Measurements from ENCODE around the gene TMEM184B. TPM values are rescaled to one million over a fixed set of nuclear protein-coding genes. Genes with fewer than 3 reads are reported as not detected.

Gene TMEM184B
- polyA plus RNA-seq, 1 donor (not counting 4 experiments of a cell fraction or from before 2014, with no cell fraction given) = 18.8 TPM

DNA sequence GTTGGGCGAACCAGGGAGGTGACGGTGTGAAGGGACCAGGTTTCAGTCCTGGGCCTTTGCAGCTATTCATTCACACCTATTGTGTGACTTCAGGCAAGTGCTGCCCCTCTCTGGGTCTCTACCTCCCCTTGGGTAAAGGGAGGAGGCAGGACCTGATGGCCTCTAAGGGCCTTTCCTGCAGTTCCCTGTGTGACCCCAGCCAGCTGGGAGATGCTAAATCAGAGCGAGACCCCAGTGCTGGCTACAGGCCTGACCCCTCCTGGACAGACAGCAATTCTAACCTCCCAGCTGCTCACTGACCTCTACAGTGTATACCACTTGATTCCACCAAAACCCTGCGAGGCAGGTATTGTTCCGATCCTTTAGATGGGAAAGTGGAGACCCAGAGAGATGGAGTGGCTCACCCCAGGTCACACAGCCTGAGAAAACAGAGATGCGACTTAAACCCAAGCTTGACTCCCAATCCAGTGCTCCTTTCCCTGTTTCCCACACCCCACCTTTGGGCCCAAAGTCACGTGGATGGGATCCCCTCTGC is 64.8 kb downstream of the TMEM184B start:
- DNase-seq (ENCODE audit: low read depth, low spot score) = no peak
- H3K27me3 ChIP-seq (ENCODE audit: control insufficient read depth, extremely low read depth, insufficient read depth, low read length) = no peaks in the 10 kb centered on the region
- no peak for FAIRE-seq
- H3K9me3 ChIP-seq (ENCODE audit: control insufficient read depth, low read depth, low read length) = no peaks in the 10 kb centered on the region
- H3K9ac ChIP-seq (ENCODE audit: control insufficient read depth, extremely low read depth, insufficient read depth, low read length) = no peak overlapping the region
- H3K4me2 ChIP-seq (ENCODE audit: control insufficient read depth, extremely low read depth, insufficient read depth, low read depth, low read length) = no peak overlapping the region
- no peaks in the 10 kb centered on the region for H3K9me1 ChIP-seq (ENCODE audit: control insufficient read depth, extremely low read depth, insufficient read depth, low read length)
- no peak overlapping the region for H2AFZ ChIP-seq (ENCODE audit: control insufficient read depth, low read length)
- no peak overlapping the region for H3K4me3 ChIP-seq (ENCODE audit: control insufficient read depth in 2 of 3, extremely low read depth in 1 of 3, insufficient read depth in 2 of 3, low read depth in 1 of 3, low read length in 3 of 3)
- peaks cover 10% of the 10 kb centered on the region for H3K4me1 ChIP-seq (ENCODE audit: control insufficient read depth, extremely low read depth, insufficient read depth, low read length)
- peaks cover 79% of the 10 kb centered on the region for H3K79me2 ChIP-seq (ENCODE audit: control insufficient read depth, insufficient read depth, low read length)
- TF ChIP-seq EZH2 (IDR thresholded peaks at IDR 0.05; ENCODE audit: low read length) (no peak), CTCF (optimal IDR thresholded peaks at IDR 0.05 in 1 of 3, IDR thresholded peaks at IDR 0.05 in 1 of 3, conservative IDR thresholded peaks at IDR 0.05 in 1 of 3; ENCODE audit: extremely low read depth in 1 of 3, insufficient read depth in 2 of 3, low read length in 3 of 3) (no peak)
- dilution Hi-C loops (cut with MboI; ENCODE audit: extremely low pct_ligation_motif_present, low sequenced_read_pairs) = no loop called here
- H3K36me3 ChIP-seq (ENCODE audit: control insufficient read depth in 2 of 2, extremely low read depth in 1 of 2, insufficient read depth in 2 of 2, low read length in 2 of 2) = peaks cover 14 to 18% of the 10 kb centered on the region in 2 experiments
- peaks cover 13% of the 10 kb centered on the region for H4K20me1 ChIP-seq (ENCODE audit: control insufficient read depth, extremely low read depth, insufficient read depth, low read length)
- H3K27ac ChIP-seq (ENCODE audit: control insufficient read depth, insufficient read depth, low read length) = no peak overlapping the region

DNA sequence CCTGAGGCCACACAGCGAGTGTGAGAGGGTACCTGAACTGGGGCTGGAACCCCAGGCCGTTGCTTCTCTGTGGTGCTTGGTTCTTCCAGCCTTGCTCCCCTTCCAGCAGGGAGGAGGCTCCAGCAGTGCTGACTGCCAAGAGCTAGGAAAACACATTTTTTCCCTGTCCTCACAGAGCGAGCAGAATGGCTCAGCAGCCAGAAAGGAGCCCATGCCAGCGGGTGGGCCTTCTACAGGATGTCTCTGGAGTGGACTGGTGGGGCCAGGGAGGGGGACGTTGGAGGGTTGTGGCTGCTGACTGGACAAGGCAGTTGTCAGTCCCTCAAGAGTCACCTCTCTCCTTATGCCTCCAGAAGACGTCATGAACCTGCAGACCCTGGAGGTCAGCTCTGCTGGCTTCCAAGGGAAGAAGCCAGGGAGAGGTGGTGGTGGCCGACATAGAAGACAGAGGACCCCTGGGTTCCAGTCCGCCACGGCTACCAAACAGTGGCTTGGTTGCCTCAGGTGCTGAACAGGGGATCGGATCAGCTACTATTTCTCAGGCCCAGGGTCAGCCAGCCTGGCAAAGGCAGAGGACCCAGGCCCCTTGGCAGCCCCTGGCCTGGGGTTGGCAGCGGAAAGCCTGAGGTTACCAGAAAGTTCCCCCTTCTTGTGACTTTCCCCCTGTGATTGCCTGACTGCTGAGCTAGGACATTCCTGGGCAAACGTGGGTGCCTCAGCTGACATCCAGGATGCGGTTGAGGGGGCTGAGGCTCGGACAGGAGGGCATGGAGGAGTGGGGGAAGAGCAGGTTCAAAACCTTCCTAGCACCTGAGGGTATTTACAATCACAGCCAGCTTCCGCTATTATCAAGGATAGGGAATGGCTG is 67.3 kb downstream of the TMEM184B start:
- no peak overlapping the region for H3K27ac ChIP-seq (ENCODE audit: control insufficient read depth, insufficient read depth, low read length)
- TF ChIP-seq EZH2 (IDR thresholded peaks at IDR 0.05; ENCODE audit: low read length) (no peak), CTCF (optimal IDR thresholded peaks at IDR 0.05 in 1 of 3, IDR thresholded peaks at IDR 0.05 in 1 of 3, conservative IDR thresholded peaks at IDR 0.05 in 1 of 3; ENCODE audit: extremely low read depth in 1 of 3, insufficient read depth in 2 of 3, low read length in 3 of 3) (no peak)
- no peaks in the 10 kb centered on the region for H3K9me1 ChIP-seq (ENCODE audit: control insufficient read depth, extremely low read depth, insufficient read depth, low read length)
- H3K27me3 ChIP-seq (ENCODE audit: control insufficient read depth, extremely low read depth, insufficient read depth, low read length) = no peaks in the 10 kb centered on the region
- H3K4me1 ChIP-seq (ENCODE audit: control insufficient read depth, extremely low read depth, insufficient read depth, low read length) = peaks cover 16% of the 10 kb centered on the region
- FAIRE-seq (no peak), DNase-seq (ENCODE audit: low read depth, low spot score) (no peak)
- H3K9me3 ChIP-seq (ENCODE audit: control insufficient read depth, low read depth, low read length) = no peaks in the 10 kb centered on the region
- H3K36me3 ChIP-seq (ENCODE audit: control insufficient read depth in 2 of 2, extremely low read depth in 1 of 2, insufficient read depth in 2 of 2, low read length in 2 of 2) = peaks cover 11 to 14% of the 10 kb centered on the region in 2 experiments
- no peak overlapping the region for H2AFZ ChIP-seq (ENCODE audit: control insufficient read depth, low read length)
- dilution Hi-C loops (cut with MboI; ENCODE audit: extremely low pct_ligation_motif_present, low sequenced_read_pairs) = no loop called here
- H4K20me1 ChIP-seq (ENCODE audit: control insufficient read depth, extremely low read depth, insufficient read depth, low read length) = peaks cover 13% of the 10 kb centered on the region
- H3K9ac ChIP-seq (ENCODE audit: control insufficient read depth, extremely low read depth, insufficient read depth, low read length) = no peak overlapping the region
- peaks cover 70% of the 10 kb centered on the region for H3K79me2 ChIP-seq (ENCODE audit: control insufficient read depth, insufficient read depth, low read length)
- H3K4me3 ChIP-seq (ENCODE audit: control insufficient read depth in 2 of 3, extremely low read depth in 1 of 3, insufficient read depth in 2 of 3, low read depth in 1 of 3, low read length in 3 of 3) = no peak overlapping the region
- H3K4me2 ChIP-seq (ENCODE audit: control insufficient read depth, extremely low read depth, insufficient read depth, low read depth, low read length) = no peak overlapping the region

Measured in keratinocyte (primary cell).